Activated CD4-positive, alpha-beta memory T cell treated with anti-CD3 and anti-CD28 coated beads for 36 hours (primary cell): ENCODE data around the gene CCDC116. TPM values are rescaled to one million over a fixed set of nuclear protein-coding genes. Genes with fewer than 3 reads are reported as not detected.

Source experiments
- CTCF ChIA-PET: fragments of 350-600 bp; sonication (Branson Sonifier 250); formaldehyde crosslinking; loops from one replicate; lab custom pipeline; 2021; ENCODE audit warnings: antibody characterized with exemption, inconsistent platforms; lab: Charles Lee
- POLR2A ChIA-PET: fragments of 350-600 bp; sonication (Branson Sonifier 250); formaldehyde crosslinking; loops from one replicate; lab custom pipeline; 2021; ENCODE audit warnings: antibody characterized with exemption; lab: Charles Lee
- DNase-seq: peaks from one replicate; pipeline ENCODE4 v3.0.0-alpha.2; 2020
- H3K27ac Mint-ChIP-seq: one replicate; pipeline ENCODE4 v1.8.0; 2021; ENCODE audit warnings: mixed read lengths
- H3K27me3 Mint-ChIP-seq: one replicate; pipeline ENCODE4 v1.8.0; 2021; ENCODE audit warnings: mixed read lengths
- H3K36me3 Mint-ChIP-seq: one replicate; pipeline ENCODE4 v1.8.0; 2021; ENCODE audit warnings: mixed read lengths
- H3K4me1 Mint-ChIP-seq: one replicate; pipeline ENCODE4 v1.8.0; 2021; ENCODE audit warnings: low read depth, mixed read lengths
- H3K4me3 Mint-ChIP-seq: one replicate; pipeline ENCODE4 v1.8.0; 2021; ENCODE audit warnings: mild to moderate bottlenecking, mixed read lengths
- H3K9me3 Mint-ChIP-seq: one replicate; pipeline ENCODE4 v1.8.0; 2021; ENCODE audit warnings: mixed read lengths
- intact Hi-C: fragments of 100-400 bp; cut with micrococcal nuclease; formaldehyde crosslinking; loops from one replicate; pipeline ENCODE4 v1.15.1; 2023
- total RNA-seq, 2 experiments: library from RNA; stranded (reverse); gene quantifications; one replicate each; pipeline ENCODE4 v1.2.3, GENCODE V29; 2021

The CCDC116 gene
- total RNA-seq, 2 experiments from 2014 or later: 0.27 to 0.31 TPM

GRCh38 chr22:21659864-21660525, 27.4 kb downstream of the CCDC116 start:
- H3K27ac Mint-ChIP-seq: no peak overlapping the region
- H3K36me3 Mint-ChIP-seq: no peaks in the 10 kb centered on the region
- DNase-seq: no peak
- H3K4me3 Mint-ChIP-seq: no peak overlapping the region
- ChIA-PET POLR2A (no interaction called here), CTCF (interaction anchor here (2.3 kb wide), 1 partner anchor 17 kb away, joined by 11 read pairs; the partner anchor contains the start of gene SDF2L1)
- H3K4me1 Mint-ChIP-seq: peaks cover 17% of the 10 kb centered on the region
- no peaks in the 10 kb centered on the region for H3K27me3 Mint-ChIP-seq
- intact Hi-C loops: no loop called here
- no peaks in the 10 kb centered on the region for H3K9me3 Mint-ChIP-seq

DNA sequence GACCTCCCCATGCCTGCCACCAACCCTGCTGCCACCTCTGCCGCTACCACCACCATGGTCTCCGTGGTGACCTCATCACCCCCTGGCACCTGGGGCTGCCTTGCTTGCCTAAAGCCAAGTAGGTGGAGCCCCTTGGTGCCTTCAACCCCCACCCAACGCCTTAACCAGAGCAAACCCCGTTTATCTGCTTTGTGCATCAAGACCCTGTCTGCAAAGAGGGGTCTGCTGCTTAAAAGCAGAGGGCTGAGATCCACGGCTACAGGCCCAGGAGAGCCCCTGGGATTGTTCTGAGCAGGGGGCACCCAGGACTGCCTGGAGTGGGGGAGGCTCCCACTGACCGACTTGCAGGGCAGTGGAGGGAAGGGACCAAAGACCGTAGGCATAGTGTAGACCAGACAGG, 28.3 kb downstream of the CCDC116 start:
- Mint-ChIP-seq H3K27ac (no peak overlapping the region), H3K4me1 (peaks cover 19% of the 10 kb centered on the region), H3K4me3 (no peak overlapping the region), H3K36me3 (no peaks in the 10 kb centered on the region), H3K27me3 (no peaks in the 10 kb centered on the region), H3K9me3 (no peaks in the 10 kb centered on the region)
- POLR2A ChIA-PET: no interaction called here
- CTCF ChIA-PET: no interaction called here
- intact Hi-C loops: no loop called here
- DNase-seq: no peak

DNA sequence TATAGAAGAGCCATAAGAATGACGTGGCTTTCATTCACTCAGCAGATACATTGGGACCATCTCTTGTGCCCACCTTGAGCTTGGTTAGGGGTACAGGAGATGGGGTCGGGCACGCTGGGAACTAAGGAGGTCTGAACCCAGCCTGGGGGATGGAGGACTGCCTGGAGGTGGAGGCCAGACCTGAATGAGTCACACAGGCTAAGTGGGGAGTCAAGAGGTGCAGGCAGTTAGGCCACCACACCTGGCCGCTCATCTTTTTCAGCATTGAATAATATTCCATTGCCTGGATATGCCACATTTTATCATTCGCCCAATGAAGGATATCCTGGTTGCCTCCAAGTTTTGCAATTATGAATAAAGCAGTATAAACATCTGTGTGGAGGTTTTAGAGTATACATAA, 29.4 kb downstream of the CCDC116 start:
- CTCF ChIA-PET: no interaction called here
- Mint-ChIP-seq H3K9me3 (no peaks in the 10 kb centered on the region), H3K4me3 (no peak overlapping the region), H3K27ac (no peak overlapping the region), H3K4me1 (peaks cover 15% of the 10 kb centered on the region), H3K27me3 (no peaks in the 10 kb centered on the region), H3K36me3 (no peaks in the 10 kb centered on the region)
- POLR2A ChIA-PET: no interaction called here
- intact Hi-C loops: no loop called here
- no peak for DNase-seq

DNA sequence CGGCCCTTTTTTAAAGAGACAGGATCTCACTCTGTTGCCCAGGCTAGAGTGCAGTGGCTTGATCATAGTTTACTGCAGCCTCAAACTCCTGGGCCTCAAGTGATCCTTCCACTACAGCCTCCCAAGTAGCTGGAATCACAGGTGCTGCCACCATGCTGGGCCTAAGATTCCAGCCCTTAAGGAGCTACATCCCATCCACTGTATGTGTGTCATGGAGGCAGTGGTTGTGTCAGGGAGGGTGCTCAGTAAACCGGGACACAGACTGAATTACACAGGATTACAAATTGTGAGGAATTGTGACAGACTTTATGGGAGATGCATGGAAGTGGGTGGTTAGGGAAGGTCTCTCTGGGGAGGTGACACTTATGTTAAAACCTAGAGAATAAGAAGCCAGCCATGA, 31.2 kb downstream of the CCDC116 start:
- Mint-ChIP-seq H3K36me3 (no peaks in the 10 kb centered on the region), H3K4me3 (no peak overlapping the region), H3K9me3 (no peaks in the 10 kb centered on the region), H3K4me1 (peaks cover 15% of the 10 kb centered on the region), H3K27ac (no peak overlapping the region), H3K27me3 (no peaks in the 10 kb centered on the region)
- CTCF ChIA-PET: interaction anchor here (1.2 kb wide), 1 partner anchor 22 kb away, joined by 3 read pairs; no protein-coding TSS in a partner anchor
- POLR2A ChIA-PET: no interaction called here
- intact Hi-C loops: loop anchor here (2.0 kb wide), 1 partner anchor 71 kb away; the partner anchor contains the start of gene YPEL1
- DNase-seq: no peak

GRCh38 chr22:21665047-21665851, 32.7 kb downstream of the CCDC116 start:
- H3K36me3 Mint-ChIP-seq: peaks cover 3% of the 10 kb centered on the region
- no peaks in the 10 kb centered on the region for H3K27me3 Mint-ChIP-seq
- peaks cover 21% of the 10 kb centered on the region for H3K4me1 Mint-ChIP-seq
- no peak for DNase-seq
- ChIA-PET CTCF (interaction anchor here (1.3 to 2.2 kb wide), 4 partner anchors 19 to 307 kb away, joined by 4 to 8 read pairs (median 4); partner anchors contain the start of gene YDJC), POLR2A (interaction anchor here (0.7 to 1.4 kb wide), 3 partner anchors 10 to 71 kb away, joined by 3 to 7 read pairs (median 6); partner anchors contain the start of genes YDJC and YPEL1)
- peak overlapping the region; percentile 91 for H3K27ac Mint-ChIP-seq
- no peaks in the 10 kb centered on the region for H3K9me3 Mint-ChIP-seq
- intact Hi-C loops: loop anchor here (2.0 kb wide), 1 partner anchor 70 kb away; the partner anchor contains the start of gene YPEL1
- H3K4me3 Mint-ChIP-seq: peak overlapping the region; percentile 99

DNA sequence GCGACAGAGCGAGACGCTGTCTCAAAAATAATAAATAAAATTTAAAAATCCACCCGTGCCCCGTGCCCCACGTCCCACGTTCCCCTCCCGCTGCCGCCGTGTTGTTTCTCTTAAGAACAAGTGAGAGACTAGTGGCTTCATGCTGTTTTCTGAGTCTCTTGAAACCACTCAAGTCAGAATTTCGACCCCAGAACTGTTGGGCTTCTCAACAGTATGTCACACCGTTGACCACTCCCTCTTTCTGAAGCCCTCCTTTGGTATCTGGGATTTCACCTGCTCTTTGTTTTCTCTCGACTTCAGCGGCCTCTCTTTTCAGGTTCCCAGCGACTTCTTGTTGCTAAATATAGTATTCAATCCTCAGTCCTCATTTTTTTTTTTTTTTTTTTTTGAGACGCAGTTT, 34.2 kb downstream of the CCDC116 start:
- no peak for DNase-seq

DNA sequence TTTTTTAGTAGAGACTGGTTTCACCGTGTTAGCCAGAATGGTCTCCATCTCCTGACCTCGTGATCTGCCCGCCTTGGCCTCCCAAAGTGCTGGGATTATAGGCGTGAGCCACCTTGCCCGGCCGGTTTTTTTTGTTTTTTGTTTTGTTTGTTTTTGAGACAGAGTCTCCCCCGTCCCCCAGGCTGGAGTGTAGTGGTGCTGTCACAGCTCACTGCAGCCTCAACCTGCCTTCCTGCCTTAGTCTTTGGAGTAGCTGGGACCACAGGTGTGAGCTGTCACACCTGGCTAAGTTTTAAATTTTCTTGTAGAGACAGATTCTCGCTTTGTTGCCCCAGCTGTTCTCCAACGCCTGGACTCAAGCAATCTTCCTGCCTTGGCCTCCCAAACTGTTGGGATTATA, 36.5 kb downstream of the CCDC116 start:
- intact Hi-C loops: no loop called here
- Mint-ChIP-seq H3K27ac (no peak overlapping the region), H3K36me3 (peaks cover 21% of the 10 kb centered on the region), H3K4me3 (no peak overlapping the region), H3K9me3 (no peaks in the 10 kb centered on the region), H3K4me1 (peaks cover 21% of the 10 kb centered on the region), H3K27me3 (no peaks in the 10 kb centered on the region)
- ChIA-PET CTCF (no interaction called here), POLR2A (no interaction called here)
- DNase-seq: no peak

More for the DNA sequence above, 34.2 kb downstream of the CCDC116 start:
- Mint-ChIP-seq H3K36me3 (peaks cover 10% of the 10 kb centered on the region), H3K4me1 (peaks cover 21% of the 10 kb centered on the region), H3K9me3 (no peaks in the 10 kb centered on the region), H3K4me3 (peak overlapping the region; percentile 99), H3K27me3 (no peaks in the 10 kb centered on the region), H3K27ac (peak overlapping the region; percentile 91)
- CTCF ChIA-PET: interaction anchor here (1.5 to 2.2 kb wide), 2 partner anchors 20 to 38 kb away, joined by 4 to 8 read pairs; partner anchors contain the start of gene YDJC
- POLR2A ChIA-PET: no interaction called here
- intact Hi-C loops: no loop called here

- intact Hi-C loops: no loop called here
- H3K36me3 Mint-ChIP-seq: peaks cover 39% of the 10 kb centered on the region
- POLR2A ChIA-PET: no interaction called here
- H3K4me1 Mint-ChIP-seq: peaks cover 13% of the 10 kb centered on the region
- no peak for DNase-seq
- no peak overlapping the region for H3K27ac Mint-ChIP-seq
- no peaks in the 10 kb centered on the region for H3K27me3 Mint-ChIP-seq
- no peaks in the 10 kb centered on the region for H3K9me3 Mint-ChIP-seq
- CTCF ChIA-PET: no interaction called here
- no peak overlapping the region for H3K4me3 Mint-ChIP-seq
Observed at GRCh38 chr22:21672107-21672629, 39.6 kb downstream of the CCDC116 start.

DNA sequence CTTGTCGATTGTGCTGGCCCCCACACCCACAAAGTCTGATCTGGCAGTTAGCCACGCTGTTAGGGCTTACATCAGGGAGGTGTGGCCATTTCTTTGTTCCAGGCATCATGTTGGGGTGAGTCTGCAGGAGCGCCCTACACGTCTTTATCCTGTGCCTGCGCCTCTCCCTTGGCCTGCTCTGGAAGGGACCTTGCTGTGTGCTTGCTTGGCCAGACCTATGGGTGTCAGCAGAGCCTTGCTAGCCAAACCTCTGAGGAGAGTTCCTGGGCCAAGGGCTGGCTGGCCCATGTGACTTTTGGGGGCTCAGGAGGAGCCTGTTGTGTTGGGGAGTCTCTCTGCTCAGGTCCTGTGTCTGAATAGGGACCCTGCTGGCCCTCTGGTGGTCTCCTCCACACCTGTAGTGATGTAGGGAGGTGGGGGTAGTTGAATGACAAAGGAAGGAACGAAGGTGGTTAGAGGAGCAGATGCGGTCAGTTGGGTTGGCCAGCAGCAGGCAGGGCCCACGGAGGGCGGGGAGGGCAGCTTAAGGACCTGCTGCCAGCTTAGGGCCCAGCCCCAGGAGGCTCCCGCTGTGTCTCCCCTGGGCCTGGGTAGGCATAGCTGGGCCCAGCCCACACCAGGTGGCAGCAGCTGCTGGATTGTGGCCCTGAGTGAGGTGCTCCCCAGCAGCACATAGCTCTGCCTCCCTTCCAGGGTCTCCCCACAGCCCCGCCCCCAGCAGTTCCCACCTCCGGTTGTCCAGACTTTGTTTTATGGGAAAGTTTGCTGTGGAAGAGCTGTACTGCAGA, 41.2 kb downstream of the CCDC116 start:
- H3K4me3 Mint-ChIP-seq: no peak overlapping the region
- CTCF ChIA-PET: interaction anchor here (1.4 kb wide), 1 partner anchor 50 kb away, joined by 3 read pairs; no protein-coding TSS in a partner anchor
- no peaks in the 10 kb centered on the region for H3K9me3 Mint-ChIP-seq
- DNase-seq: no peak
- peaks cover 41% of the 10 kb centered on the region for H3K36me3 Mint-ChIP-seq
- H3K27ac Mint-ChIP-seq: no peak overlapping the region
- intact Hi-C loops: no loop called here
- POLR2A ChIA-PET: no interaction called here
- H3K27me3 Mint-ChIP-seq: no peaks in the 10 kb centered on the region
- peaks cover 6% of the 10 kb centered on the region for H3K4me1 Mint-ChIP-seq

DNA sequence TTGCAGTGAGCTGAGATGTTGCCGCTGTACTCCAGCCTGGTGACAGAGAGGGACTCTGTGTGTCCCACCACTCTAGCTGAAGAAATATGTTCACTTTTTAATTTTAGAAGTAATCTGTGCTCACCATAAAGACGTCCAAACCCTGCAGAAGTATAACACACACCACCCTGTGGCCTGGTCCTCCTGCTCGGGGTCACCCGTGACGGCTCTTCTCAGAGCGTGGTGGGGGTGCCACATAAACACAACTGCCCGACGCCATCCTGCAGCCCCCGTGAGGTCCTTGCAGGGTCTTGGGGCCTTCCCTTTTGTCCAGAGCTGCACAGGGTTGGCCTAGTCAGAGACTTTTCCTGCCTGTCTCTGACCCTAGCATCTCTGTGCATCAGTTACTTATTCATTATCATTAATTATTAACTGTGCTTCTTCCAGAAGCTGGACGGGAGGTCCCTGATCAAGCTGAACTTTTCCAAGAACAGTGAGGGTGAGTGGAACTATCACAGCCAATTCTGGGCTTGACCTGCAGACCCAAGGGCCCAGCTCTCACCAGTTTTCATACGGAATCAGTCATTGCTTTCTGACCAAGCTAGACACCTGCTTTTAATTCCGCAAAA, 42.2 kb downstream of the CCDC116 start:
- peaks cover 2% of the 10 kb centered on the region for H3K4me1 Mint-ChIP-seq
- no peak for DNase-seq
- H3K4me3 Mint-ChIP-seq: no peak overlapping the region
- POLR2A ChIA-PET: no interaction called here
- intact Hi-C loops: no loop called here
- no peaks in the 10 kb centered on the region for H3K27me3 Mint-ChIP-seq
- peaks cover 39% of the 10 kb centered on the region for H3K36me3 Mint-ChIP-seq
- H3K27ac Mint-ChIP-seq: no peak overlapping the region
- no peaks in the 10 kb centered on the region for H3K9me3 Mint-ChIP-seq
- CTCF ChIA-PET: interaction anchor here (1.1 to 1.4 kb wide), 2 partner anchors 35 to 51 kb away, joined by 3 read pairs; no protein-coding TSS in a partner anchor
